HG03060 (cell line): ENCODE data around the gene PDF.
"Not testable (repeated sequence)": the region's sequence is repeated elsewhere in the genome, so short reads cannot be mapped to it uniquely, and the experiment has no call there.

ENCODE experiments used
- ATAC-seq: cut with Tn5 transposase; IDR thresholded peaks from one replicate; pipeline ENCODE4 v1.9.1; 2021; ENCODE audit warnings: low read depth, moderate number of reproducible peaks; ENCODE audit not compliant: unreplicated experiment

PDF gene, protein sequence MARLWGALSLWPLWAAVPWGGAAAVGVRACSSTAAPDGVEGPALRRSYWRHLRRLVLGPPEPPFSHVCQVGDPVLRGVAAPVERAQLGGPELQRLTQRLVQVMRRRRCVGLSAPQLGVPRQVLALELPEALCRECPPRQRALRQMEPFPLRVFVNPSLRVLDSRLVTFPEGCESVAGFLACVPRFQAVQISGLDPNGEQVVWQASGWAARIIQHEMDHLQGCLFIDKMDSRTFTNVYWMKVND

DNA sequence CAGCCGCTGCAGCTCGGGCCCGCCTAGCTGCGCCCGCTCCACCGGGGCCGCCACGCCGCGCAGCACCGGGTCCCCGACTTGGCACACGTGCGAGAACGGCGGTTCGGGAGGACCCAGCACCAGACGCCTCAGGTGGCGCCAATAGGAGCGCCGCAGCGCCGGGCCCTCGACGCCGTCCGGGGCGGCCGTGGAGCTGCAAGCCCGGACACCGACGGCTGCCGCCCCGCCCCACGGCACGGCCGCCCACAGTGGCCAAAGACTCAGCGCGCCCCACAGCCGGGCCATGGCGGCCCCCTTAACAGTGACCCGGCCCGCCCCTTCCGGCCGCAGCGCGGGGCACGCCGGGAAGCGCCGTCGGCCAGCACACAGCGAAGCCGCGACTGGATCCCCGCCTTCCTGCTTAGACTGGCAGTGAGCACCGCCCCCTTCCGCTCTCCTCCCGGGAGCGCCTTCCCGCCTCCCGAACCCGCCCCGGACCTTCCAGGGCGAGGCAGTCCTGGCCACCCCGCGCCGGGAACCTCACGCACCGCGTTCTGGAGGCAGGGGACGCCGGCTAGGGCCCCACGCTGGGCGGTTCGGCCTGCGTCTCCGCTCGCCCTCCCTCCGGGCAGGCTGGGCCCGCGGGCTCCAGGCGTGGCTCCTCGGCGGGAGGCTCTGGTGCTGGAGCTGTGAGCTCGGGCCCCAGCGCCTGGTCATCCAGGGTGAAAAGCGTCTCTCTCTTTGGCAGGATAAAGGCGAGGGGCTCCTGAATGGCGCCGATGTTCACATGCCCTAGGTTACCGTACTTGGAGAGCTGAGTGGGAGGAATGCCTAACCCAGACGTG, at the start of gene PDF:
PDF (minus strand) TSS at position 303 of the 824 bp plus-strand sequence; CDS start at position 285, 18 bp downstream.
- ATAC-seq, result peak; percentile 56

DNA sequence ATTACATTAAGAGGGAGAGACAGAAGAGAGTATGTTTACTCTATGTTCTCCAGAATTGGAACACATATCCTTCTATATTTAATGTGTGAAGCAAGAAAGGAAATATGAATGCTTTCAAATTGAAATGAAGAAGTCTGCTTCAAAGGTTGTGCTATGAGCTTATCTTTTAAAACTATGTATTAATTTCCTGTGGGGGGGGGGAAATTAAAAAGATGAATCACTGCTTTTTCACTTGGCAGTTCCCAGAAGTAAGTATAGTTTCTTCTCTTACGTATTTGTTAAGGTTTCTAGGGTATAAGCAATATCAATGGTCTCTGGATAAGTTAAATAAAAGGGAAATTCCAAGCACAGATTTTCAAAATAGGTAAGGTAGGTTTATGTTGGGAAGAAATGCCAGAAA, 48.4 kb upstream of the PDF start:
- no peak for ATAC-seq

DNA sequence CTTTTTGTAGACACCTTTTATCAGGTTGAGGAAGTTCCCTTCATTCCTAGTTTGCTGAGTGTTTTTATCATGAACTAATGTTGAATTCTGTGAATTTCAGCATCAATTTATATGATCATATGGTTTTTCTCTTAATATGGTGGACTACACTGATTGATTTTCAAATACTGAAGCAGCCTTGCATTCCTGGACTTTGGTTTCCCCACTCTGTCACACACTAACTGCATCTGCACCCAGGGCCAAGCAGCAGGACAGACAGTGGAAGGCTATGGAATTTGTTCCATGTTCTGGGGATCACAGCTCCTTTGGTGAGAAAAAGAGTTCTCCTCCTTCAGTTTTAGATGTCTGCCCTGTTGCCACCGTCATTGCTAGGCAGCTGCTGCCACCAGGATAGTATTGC, 47.6 kb upstream of the PDF start:
- no peak for ATAC-seq

DNA sequence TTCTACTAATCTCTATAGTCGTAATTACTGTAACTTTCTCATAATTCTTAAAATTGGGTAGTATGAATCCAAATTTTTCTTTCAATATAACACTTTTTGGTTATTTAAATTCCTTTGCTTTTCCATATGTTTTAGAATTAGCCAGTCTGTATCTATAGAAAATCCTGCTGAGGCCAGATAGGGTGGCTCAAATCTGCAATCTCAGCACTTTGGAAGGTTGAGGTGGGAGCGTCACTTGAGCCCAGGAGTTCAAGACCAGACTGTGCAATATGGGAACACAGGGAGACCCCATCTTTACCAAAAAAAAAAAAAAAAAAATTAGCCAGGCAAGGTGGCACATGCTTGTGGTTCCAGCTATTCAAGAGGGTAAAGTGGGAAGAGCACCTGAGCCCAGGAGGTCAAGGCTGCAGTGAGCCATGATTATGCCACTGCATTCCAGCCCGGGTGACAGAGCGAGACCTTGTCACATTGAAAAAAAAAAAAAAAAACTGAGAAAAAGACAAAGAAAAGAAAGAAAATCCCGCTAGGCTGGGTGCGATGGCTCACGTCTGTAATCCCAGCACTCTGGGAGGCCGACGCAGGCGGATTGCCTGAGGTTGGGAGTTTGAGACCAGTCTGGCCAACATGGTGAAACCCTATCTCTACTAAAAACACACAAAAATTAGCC, 46.1 kb upstream of the PDF start:
- no peak for ATAC-seq

DNA sequence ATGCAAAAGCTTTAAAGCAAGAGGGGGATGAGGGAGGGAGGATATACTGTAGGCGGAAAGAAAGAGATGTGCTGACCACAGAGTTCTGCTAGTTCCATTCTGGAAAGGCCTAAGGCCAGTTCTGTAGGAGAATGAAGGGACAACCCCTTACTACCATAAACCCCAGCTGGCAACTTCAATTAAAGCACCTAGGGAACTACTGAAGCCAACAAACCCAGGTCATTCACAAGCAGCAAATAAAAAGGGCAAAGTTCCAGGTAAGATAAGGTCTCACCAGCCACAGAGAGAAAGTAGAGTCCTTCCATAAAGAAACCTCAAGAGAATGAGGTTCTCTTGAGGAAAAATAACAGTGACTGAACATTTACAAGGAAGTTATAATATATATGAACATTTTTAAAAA, 42.6 kb upstream of the PDF start:
- no peak for ATAC-seq

DNA sequence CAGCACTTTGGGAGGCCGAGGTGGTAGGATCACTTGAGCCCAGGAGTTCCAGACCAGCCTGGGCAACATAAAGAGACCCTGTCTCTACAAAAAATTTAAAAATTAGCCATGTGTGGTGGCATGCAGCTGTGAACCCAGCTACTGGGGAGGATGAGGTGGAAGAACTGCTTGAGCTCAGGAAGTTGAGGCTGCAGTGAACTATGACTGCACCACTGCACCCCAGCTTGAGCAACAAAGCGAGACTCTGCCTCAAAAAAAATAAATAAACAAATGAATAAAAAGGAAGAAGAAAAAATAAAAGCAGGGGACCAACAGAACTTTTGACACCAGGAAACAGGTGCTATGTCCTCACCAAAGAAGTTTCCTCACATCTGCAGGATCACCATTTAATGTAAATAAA, 41.2 kb upstream of the PDF start:
- no peak for ATAC-seq

DNA sequence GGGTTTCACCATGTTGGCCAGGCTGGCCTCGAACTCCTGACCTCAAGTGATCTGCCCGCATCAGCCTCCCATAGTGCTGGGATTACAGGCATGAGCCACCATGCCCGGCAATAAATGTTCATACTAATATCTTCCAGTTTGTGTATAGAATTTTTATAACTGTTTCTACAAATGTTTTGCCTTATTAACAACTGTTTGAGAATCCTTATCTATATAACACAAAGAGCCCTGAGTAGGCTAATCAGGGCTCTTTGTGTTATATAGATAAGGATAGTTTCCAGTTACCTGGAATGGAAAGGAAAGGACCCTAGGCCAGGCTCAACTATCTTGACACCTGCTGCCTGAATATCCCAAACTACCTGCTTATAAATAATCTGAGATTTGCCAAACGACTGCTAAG, 38.5 kb upstream of the PDF start:
- ATAC-seq, result no peak

DNA sequence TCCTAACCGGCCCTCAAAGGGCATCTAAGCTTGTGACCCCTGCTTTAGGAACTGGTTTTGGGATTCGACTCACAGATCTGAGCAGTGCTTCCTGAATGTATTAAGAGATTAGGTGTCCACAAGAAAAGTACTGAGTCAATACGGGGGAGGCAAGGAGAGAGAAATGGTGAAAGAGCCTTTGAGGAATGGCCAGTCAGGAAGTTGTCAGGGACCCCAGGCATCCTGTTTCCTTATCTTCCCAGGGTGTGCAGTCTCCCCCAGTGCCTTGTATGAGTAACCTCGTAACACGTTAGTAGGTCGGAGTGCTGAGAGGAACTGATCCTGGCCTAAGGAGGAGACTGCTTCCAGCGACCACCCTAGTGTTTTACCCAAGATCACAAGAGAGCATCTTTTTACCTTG, 37.6 kb upstream of the PDF start:
- ATAC-seq, result no peak

DNA sequence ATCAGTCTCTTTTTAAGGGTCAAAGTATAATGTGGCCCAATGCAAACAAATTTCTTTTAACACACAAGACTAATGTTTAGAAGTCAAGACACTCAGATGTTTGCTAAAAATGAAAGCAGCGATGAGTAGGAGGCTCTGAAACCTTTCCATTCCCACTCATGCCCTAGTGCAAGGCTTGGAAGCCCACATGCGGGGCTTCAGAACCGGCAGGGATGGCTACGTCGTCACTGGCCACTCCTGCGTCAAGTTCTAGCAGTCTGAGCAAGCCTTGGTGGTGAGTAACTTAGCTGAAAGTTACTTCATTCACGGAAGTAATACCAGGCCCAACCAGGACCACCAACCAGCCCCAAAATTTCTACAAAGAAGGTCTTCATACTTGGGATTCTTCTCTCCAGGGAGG, 36.0 kb upstream of the PDF start:
- no peak for ATAC-seq

DNA sequence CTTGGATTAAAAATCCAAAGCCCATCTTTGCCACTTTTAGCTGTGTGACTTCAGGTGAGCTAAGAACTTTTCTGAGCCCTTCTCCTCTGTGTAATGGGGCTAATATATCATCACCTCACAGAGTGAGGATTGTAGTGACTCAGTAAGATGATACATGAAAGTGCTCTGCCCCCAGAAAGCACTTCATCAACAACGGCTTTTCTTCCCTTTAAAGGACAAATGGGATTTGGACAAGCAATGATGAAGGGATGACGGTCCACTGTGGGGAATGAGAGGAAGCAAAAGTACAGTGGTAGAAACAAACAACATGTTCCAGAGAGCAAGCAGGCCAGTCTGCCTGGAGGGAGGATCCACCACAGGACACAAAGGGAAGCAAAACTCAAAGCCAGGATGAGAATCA, 35.5 kb upstream of the PDF start:
- ATAC-seq, result no peak

DNA sequence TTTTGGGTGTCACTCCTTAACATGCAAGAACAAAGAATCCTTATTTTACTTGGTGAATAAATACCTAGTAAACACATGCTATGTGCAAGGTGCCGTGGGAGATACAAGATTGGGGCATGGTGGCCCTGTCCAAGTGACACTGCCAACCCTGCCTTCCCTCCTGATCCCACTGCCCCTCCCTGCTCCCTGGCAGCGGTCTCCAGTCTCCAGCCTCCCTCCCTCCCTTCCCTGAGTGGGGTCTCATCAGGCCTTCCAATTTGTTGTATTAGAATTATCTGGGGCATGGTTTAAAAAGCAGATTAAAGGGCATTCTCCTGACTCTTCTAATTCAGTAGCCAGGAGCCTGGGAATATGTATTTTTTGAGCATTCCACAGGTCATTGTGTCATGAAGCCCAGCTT, 33.7 kb upstream of the PDF start:
- ATAC-seq, result no peak

DNA sequence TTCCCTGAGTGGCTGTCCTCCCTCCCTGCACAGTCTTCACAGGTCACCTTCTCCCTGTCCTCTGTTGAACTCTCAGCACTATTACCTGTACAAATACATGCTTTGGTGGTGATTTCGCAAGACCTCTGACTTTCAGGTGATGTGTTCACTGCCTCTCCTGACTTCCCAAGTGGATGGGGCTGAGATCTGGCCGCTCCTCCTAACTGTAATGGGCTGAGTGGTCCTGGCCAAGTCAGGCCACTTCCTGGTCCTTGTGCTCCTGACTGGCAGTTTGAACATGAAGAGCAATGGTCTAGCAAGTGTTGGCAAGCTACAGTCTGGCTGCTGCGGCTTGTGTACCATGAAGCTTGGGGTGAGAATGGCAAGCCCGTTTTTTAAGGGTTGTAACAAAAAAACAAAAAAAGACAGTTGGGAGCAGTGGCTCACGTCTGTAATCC, 32.9 kb upstream of the PDF start:
- ATAC-seq, result no peak

DNA sequence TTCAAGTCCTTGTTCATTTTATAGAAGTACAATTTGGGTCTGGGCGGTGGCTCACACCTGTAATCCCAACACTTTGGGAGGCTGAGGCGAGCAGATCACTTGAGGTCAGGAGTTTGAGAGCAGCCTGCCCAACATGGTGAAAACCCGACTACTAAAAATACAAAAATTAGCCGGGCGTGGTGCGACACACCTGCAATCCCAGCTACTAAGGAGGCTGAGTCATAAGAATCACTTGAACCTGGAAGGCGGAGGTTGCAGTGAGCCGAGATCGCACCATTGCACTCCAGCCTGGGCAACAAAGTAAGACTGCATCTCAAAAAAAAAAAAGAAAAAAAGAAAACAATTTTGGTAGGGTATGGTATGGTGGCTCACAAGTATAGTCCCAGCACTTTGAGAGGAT, 29.7 kb upstream of the PDF start:
- ATAC-seq, result not testable (repeated sequence)

DNA sequence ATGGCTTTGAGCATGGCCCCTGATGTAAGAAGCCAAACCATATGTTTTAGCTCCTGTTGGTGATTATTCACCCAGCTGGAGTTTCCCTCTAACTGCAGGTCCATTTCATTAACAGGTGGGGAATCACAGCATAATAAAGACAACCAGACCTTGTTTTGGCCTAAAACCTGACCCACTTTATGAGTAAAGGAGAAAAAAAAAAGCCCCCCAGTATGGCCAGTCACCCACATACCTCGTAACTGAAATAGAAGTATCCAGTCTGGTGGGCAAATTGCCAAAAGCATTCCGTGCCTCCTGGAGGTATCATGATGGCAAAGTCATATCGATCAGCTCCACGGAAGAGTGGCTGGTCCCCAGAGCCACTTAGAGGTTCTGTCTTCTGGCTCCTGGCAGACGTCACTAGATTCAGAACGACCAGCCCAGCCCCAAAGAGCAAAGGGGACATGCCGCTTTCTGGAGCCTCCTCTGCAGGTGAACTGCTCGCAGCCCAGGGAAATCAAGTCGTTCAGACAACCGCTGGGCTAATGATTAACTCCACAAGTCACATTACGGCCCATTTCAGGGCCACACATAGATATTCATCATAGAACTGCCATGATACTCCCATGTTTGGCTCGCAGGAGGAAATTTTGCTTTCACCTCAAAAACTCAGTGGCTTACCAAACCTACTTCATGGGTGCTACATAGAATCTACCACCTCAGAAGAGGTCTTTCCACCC, 21.1 kb upstream of the PDF start, which contains the start of gene TMED6:
TMED6 (minus strand) TSS at position 478 of the 719 bp plus-strand sequence; CDS start at position 445, 33 bp downstream.
- no peak for ATAC-seq

DNA sequence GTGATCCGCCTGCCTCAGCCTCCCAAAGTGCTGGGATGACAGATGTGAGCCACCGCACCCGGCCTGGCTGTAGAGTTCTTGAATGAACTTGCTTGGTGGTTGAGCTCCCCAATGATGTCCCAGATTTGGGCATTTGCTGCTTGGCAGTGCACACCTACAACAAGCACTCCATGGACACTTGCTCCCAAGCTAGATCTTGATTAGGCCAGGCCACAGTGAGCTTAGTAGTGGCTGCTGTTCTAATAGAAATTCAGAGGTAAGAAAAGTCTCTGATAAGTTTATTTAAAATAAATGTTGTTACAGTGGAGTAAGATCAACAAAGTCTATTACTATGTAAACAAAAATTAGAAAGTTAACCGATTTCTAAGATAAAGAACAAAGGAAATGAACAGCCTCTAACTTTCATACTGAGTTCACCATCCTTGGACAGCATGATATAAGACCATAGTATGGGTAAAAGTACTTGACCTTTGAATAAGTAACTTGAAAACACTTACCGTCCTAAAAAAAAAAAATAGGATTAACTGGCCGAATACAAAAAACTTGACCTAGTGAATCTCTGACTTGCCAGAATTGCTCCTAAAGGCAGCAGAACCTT, 20.2 kb upstream of the PDF start:
- no peak for ATAC-seq

DNA sequence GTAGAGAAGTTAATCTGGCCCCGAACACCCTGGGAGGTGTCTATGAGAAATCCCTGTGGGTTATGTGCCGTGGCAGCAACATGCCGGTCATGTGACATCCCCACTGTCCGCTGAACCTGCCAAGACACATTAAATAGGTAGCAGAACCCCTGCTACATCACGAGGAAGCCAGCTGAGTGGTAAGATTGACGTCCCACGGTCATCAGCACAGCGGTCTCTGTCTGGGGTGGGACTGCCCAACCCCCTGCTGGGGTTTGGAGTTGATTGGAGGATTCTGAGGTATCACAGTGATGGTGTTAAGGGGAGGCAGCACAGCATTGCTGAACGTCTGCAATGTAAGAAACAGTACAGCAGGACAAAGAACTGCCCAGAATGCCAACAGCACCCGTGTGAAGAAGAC, 19.1 kb upstream of the PDF start:
- ATAC-seq, result no peak

DNA sequence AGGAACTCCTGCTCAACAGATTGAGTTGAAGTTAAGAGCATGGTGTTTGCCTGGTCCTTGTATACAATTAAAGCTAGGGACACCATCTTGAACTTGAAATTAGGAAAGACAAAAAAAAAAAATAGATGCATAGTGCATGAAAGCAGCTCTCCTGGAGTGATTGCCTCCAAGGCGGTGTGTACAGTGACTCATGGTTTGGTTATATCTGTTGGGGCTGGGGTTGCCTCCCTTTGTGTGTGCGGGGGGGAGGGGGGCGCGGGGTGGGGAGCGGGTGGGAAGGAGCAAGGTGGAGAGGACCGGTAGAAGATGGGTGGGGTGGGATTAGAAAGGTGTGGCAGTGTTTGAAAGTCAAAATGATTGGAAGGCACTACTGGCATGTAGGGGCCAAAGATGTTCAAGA, 17.8 kb upstream of the PDF start:
- no peak for ATAC-seq

DNA sequence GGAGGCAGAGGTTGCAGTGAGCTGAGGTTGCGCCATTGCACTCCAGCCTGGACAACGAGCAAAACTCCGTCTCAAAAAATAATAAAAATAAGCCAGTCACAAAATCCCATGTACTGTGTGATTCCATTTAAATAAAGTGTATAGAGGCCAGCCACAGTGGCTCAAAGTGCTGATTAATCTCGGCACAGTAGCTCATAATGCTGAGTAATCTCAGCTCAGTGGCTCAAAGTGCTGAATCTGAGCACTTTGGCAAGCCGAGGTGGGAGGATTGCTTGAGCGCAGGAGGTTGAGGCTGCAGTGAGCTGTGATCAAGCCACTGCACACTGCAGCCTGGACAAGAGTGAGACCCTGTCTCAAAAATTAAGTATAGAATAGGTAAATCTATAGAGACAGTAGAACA, 16.3 kb upstream of the PDF start:
- ATAC-seq, result no peak

DNA sequence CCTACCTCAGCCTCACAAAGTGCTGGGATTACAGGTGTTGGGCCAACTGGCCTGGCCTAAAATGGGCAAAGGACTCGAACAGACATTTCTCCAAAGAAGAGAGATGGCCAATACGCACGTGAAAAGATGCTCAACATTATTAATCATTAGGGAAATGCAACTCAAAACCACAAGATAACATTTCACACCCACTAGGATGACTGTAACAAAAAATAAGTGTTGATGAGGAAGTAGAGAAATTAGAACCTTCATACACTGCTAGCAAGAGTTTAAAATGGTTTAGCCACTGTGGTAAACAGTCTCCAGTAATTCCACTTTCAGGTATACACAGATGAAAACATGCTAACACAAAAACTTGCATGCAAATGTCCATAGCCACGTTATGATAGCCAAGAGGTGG, 15.5 kb upstream of the PDF start:
- no peak for ATAC-seq

DNA sequence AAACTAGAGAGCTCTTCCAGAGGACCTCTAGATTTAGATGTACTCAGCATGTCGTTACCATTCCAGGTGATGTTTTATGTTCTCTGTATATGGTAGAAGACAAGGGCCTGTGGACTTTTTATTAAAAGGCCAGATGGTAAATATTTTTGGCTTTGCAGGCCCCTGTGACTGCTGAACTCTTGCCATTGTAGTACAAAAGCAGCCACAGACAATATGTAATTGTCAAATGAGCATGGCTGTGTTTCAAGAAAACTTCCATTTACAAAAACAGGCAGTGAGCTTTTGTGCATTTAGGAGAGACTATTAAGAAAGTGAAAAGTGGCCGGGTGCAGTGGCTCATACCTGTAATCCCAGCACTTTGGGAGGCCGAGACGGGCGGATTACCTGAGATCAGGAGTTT, 13.8 kb upstream of the PDF start:
- no peak for ATAC-seq
